K562 (cell line): ENCODE data around the gene BMPER. TPM values are rescaled to one million over a fixed set of nuclear protein-coding genes. Genes with fewer than 3 reads are reported as not detected.

Experiments used
- ATAC-seq: fragments of 200-7000 bp; cut with Tn5 transposase; 3 replicates; pipeline ENCODE4 v1.9.1; 2020; ENCODE audit warnings: moderate library complexity
- BruUV-seq: library from RNA; stranded (reverse); fragments of 400-500 nt; replicated peaks from 2 replicates; lab custom pipeline; 2021; lab: Mats Ljungman, UMichigan
- CTCF ChIA-PET: fragments of 300-600 bp; formaldehyde crosslinking; extraction: SDS; loops from one replicate; lab custom pipeline; 2021; ENCODE audit warnings: low intra/inter-chr PET ratio; lab: Yijun Ruan, JAX
- POLR2A ChIA-PET: fragments of 300-600, 350-650 bp; sonication (Branson Sonifier 250); formaldehyde crosslinking; extraction: SDS; loops from one replicate; lab custom pipeline; 2021; ENCODE audit warnings: antibody characterized with exemption, inconsistent platforms; lab: Yijun Ruan, JAX
- DNase-seq, 4 experiments: peaks; one replicate each; pipeline versions ENCODE4 v3.0.0 to v3.0.0-alpha.2; 2011 to 2018; ENCODE audit warnings: low spot score in 3 of 4, mixed read lengths in 3 of 4; ENCODE audit errors: extremely low read depth in 1 of 4
- FAIRE-seq: peaks from 2 replicates; lab custom pipeline; 2011; peaks lifted over from hg19 to GRCh38; lab: Jason Lieb, UNC
- H2AFZ ChIP-seq: 2 replicates; pipeline ENCODE4 v1.6.0; 2011; ENCODE audit warnings: low read depth, low read length, control low read depth, inconsistent platforms
- H3K27ac ChIP-seq: fragments of 200-600 bp; 3 replicates; pipeline ENCODE4 v1.8.0; 2011; ENCODE audit warnings: low read depth, mild to moderate bottlenecking, control low read depth, inconsistent platforms, low read length, moderate library complexity, mixed read lengths; ENCODE audit errors: extremely low read depth
- H3K27me3 ChIP-seq, 2 experiments: fragments of 300-600 bp in 1 of 2; 2 replicates in 1 of 2; 3 replicates in 1 of 2; pipeline versions ENCODE4 v1.6.0 to v1.8.0; 2011; ENCODE audit warnings: inconsistent platforms in 2 of 2, low read length in 2 of 2, mild to moderate bottlenecking in 1 of 2, mixed read lengths in 1 of 2, moderate library complexity in 1 of 2; ENCODE audit not compliant: control insufficient read depth in 2 of 2, insufficient read depth in 2 of 2
- H3K36me3 ChIP-seq: fragments of 300-600 bp; 3 replicates; pipeline ENCODE4 v1.8.0; 2011; ENCODE audit warnings: mild to moderate bottlenecking, low read length, inconsistent platforms; ENCODE audit not compliant: control insufficient read depth, insufficient read depth
- H3K4me1 ChIP-seq, 2 experiments: fragments of 200-600 bp in 1 of 2; replicated peaks in 1 of 2; 2 replicates in 1 of 2; 3 replicates in 1 of 2; pipeline versions ENCODE4 v1.5.1 to v1.8.0; 2011; ENCODE audit warnings: inconsistent platforms in 2 of 2, low read length in 2 of 2, mild to moderate bottlenecking in 1 of 2, mixed read lengths in 1 of 2, moderate library complexity in 1 of 2; ENCODE audit not compliant: control insufficient read depth in 2 of 2, insufficient read depth in 2 of 2
- H3K4me2 ChIP-seq: 2 replicates; pipeline ENCODE4 v1.6.1; 2011; ENCODE audit warnings: low read length, control low read depth, inconsistent platforms, mixed read lengths; ENCODE audit not compliant: insufficient read depth
- H3K4me3 ChIP-seq: fragments of 200-600 bp; sonication (generic), shearing (Covaris generic); 2 replicates; pipeline ENCODE4 v1.5.1; 2016; ENCODE audit warnings: control low read depth, inconsistent platforms
- H3K79me2 ChIP-seq: fragments of 200-600 bp; 3 replicates; pipeline ENCODE4 v1.8.0; 2011; ENCODE audit warnings: low read length, inconsistent platforms; ENCODE audit not compliant: control insufficient read depth, insufficient read depth
- H3K9ac ChIP-seq, 2 experiments: 2 replicates each; pipeline versions ENCODE4 v1.6.0 to v1.6.1; 2011; ENCODE audit warnings: low read depth in 2 of 2, low read length in 2 of 2, control low read depth in 1 of 2, inconsistent platforms in 1 of 2, mild to moderate bottlenecking in 1 of 2, mixed read lengths in 1 of 2; ENCODE audit not compliant: insufficient read depth in 1 of 2
- H3K9me1 ChIP-seq: one replicate; pipeline ENCODE4 v1.6.0; 2011; ENCODE audit warnings: inconsistent platforms, mild to moderate bottlenecking, low read length, moderate library complexity; ENCODE audit not compliant: control insufficient read depth, insufficient read depth
- H3K9me3 ChIP-seq: replicated peaks from 2 replicates; pipeline ENCODE4 v1.5.1; 2011; ENCODE audit warnings: low read depth, low read length, inconsistent platforms; ENCODE audit not compliant: control insufficient read depth, insufficient read depth
- H4K20me1 ChIP-seq: replicated peaks from 2 replicates; pipeline ENCODE4 v1.6.1; 2011; ENCODE audit warnings: low read length, inconsistent platforms, mixed read lengths; ENCODE audit not compliant: control insufficient read depth, insufficient read depth
- BHLHE40 ChIP-seq: IDR thresholded peaks from 2 replicates; pipeline ENCODE4 v1.6.1; 2011; ENCODE audit warnings: low read length, improper control_type of control experiment
- CC2D1A ChIP-seq: fragments of 450-650 bp; IDR thresholded peaks from 2 replicates; pipeline ENCODE4 v1.6.1; 2017; ENCODE audit warnings: mild to moderate bottlenecking
- MECOM ChIP-seq: fragments of 250-450 bp; sonication (Bioruptor Pico); IDR thresholded peaks from 2 replicates; pipeline ENCODE4 v1.8.0; 2022; ENCODE audit warnings: inconsistent platforms
- NR3C1 ChIP-seq: sonication (generic); formaldehyde crosslinking; IDR thresholded peaks from 2 replicates; pipeline ENCODE4 v1.8.1; 2022; ENCODE audit warnings: missing genetic modification reagents
- NR4A1 ChIP-seq, 2 experiments: fragments of 250-450 bp in 1 of 2; fragments of 450-650 bp in 1 of 2; sonication (Bioruptor Pico) in 1 of 2; IDR thresholded peaks; 2 replicates each; pipeline versions ENCODE4 v1.4.0 to v1.6.1; 2016 to 2020; ENCODE audit warnings: mild to moderate bottlenecking in 2 of 2, missing compliant biosample characterization in 1 of 2, missing genetic modification characterization in 1 of 2, moderate library complexity in 1 of 2
- RFX5 ChIP-seq: IDR thresholded peaks from 2 replicates; pipeline ENCODE4 v1.6.1; 2011; ENCODE audit warnings: low read depth, mild to moderate bottlenecking, improper control_type of control experiment, low read length
- SREBF2 ChIP-seq: sonication (generic); formaldehyde crosslinking; IDR thresholded peaks from 2 replicates; pipeline ENCODE4 v1.4.0; 2020; ENCODE audit warnings: mild to moderate bottlenecking, missing genetic modification reagents
- ZNF766 ChIP-seq: fragments of 200-800 bp; sonication (Bioruptor generic); conservative IDR thresholded peaks from 2 replicates; pipeline ENCODE4 v1.6.1; 2016; ENCODE audit warnings: missing genetic modification characterization, missing compliant biosample characterization
- WGBS: fragments of 100-300 bp; shearing (Covaris generic); methylation state at CpG from one replicate; pipeline ENCODE4 v1.1.6; 2016; ENCODE audit warnings: low coverage, mixed read lengths; ENCODE audit not compliant: insufficient coverage; ENCODE audit errors: missing lambda C conversion rate; 5-methylcytosine and 5-hydroxymethylcytosine counted together
- in situ Hi-C: fragments of 300-500 bp; cut with MboI; formaldehyde crosslinking; loops from 4 replicates; pipeline ENCODE4 v1.15.0; 2018; ENCODE audit warnings: inconsistent platforms, mixed read lengths
- intact Hi-C: fragments of 100-400 bp; cut with micrococcal nuclease; formaldehyde crosslinking; loops from 2 replicates; pipeline ENCODE4 v1.14.2; 2022
- polyA plus RNA-seq, 8 experiments: library from polyadenylated mRNA; depleted of rRNA in 4 of 8; stranded (reverse) in 5 of 8; unstranded in 3 of 8; fragments of >200 nt; fragmentation: Nextera tagmentation in 2 of 8; fragmentation: Illumina TruSeq in 1 of 8; extraction: Ambion mirVana in 2 of 8; extraction: Trizol in 1 of 8; gene quantifications; 2 replicates each; pipeline versions ENCODE4 v1.2.1 to v1.2.3, GENCODE V29; 2011 to 2014; ENCODE audit warnings: inconsistent platforms in 1 of 8, missing spikeins in 1 of 8
- total RNA-seq, 7 experiments: library from RNA; depleted of rRNA in 6 of 7; stranded (reverse); fragments of >200 nt in 6 of 7; fragmentation: Illumina TruSeq in 2 of 7; extraction: Trizol in 2 of 7; gene quantifications; 2 replicates each; pipeline versions ENCODE4 v1.2.1 to v1.2.3, GENCODE V29; 2011 to 2021; ENCODE audit warnings: low replicate concordance in 1 of 7
- TF ChIP-seq, protein P1 (sequence below): sonication (generic); formaldehyde crosslinking; IDR thresholded peaks from 2 replicates; pipeline ENCODE4 v1.8.1; 2023; ENCODE audit warnings: mild to moderate bottlenecking, missing genetic modification reagents
- TF ChIP-seq, protein P2 (sequence below): IDR thresholded peaks from 2 replicates; pipeline ENCODE4 v1.6.1; 2014; ENCODE audit warnings: antibody characterized with exemption
- TF ChIP-seq, protein P3 (sequence below): sonication (generic); formaldehyde crosslinking; IDR thresholded peaks from 2 replicates; pipeline ENCODE4 v1.5.0; 2020; ENCODE audit warnings: missing genetic modification reagents

The BMPER gene
- total and polyA plus RNA-seq, 9 of the 15 experiments (the other 6 are each of a cell fraction or from before 2014, with no cell fraction given): not detected

DNA sequence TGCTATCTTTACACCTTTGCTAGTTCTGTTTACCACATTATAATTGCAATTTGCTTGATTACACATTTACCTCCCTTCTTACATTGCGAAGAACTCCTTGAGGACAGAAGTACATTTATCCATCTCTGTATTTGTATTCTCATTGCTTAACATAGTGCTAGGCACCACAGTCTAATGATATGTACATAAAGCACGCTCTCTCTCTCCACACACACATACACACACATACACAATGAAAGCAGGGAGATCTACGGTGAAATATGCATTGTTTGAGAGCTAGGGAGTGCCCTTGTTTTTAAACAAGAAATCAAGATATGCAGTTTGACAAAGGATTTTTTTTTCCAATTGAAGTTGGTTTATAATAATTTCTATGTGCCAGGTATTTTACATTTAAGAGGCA, 148.7 kb downstream of the BMPER start:
- ATAC-seq (no peak), DNase-seq (no peak)
- H3K4me3 ChIP-seq: no peak overlapping the region
- no peaks in the 10 kb centered on the region for H4K20me1 ChIP-seq
- H3K27me3 ChIP-seq: no peaks in the 10 kb centered on the region
- 2% methylated on average over 3 of the region's 3 CpGs for WGBS
- intact Hi-C loops: no loop called here
- no peaks in the 10 kb centered on the region for H3K36me3 ChIP-seq
- no TSS peak for BruUV-seq
- no peak overlapping the region for H3K27ac ChIP-seq
- H3K4me2 ChIP-seq: no peak overlapping the region
- CTCF ChIA-PET: no interaction called here
- no peak for TF ChIP-seq MECOM (CRISPR knock-in tag)
- TF ChIP-seq ZNF766: no peak
- no peak for TF ChIP-seq NR4A1 (CRISPR knock-in tag; IDR thresholded peaks at IDR 0.05)
- no peak for TF ChIP-seq NR4A1 (tag; IDR thresholded peaks at IDR 0.05)
- TF ChIP-seq, all 486 proteins: peak for 0
- POLR2A ChIA-PET: no interaction called here
- in situ Hi-C loops: no loop called here
- FAIRE-seq: no peak
- no peaks in the 10 kb centered on the region for H3K9me1 ChIP-seq
- H2AFZ ChIP-seq: no peak overlapping the region
- H3K79me2 ChIP-seq: no peaks in the 10 kb centered on the region
- no peaks in the 10 kb centered on the region; the same call in 1 of the 2 replicates for H3K9me3 ChIP-seq
- H3K9ac ChIP-seq: no peak overlapping the region
- no peaks in the 10 kb centered on the region for H3K4me1 ChIP-seq

DNA sequence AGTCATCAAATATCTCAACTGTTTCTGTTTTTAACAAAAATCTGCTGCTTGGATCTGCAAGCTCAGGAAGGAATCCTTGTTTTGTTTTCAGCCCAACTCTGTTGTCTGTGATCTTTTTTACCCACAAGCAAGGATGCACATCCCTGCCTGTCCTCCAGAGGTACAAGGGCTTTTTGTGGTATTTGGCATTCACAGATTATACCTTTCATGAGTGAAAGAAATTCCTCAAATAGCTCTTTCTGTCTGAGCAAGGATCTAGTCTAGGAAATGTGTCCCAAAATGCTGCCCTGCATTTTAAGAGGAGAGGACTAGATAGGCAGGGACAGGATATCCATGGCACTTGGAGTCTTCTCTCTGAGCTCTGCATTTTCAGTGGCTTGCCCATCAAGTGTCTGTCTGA, 151.8 kb downstream of the BMPER start:
- Histone ChIP-seq H3K36me3 (no peaks in the 10 kb centered on the region), H3K9me3 (no peaks in the 10 kb centered on the region), H3K27ac (no peak overlapping the region), H2AFZ (no peak overlapping the region), H3K4me3 (no peak overlapping the region), H3K27me3 (no peaks in the 10 kb centered on the region), H3K4me1 (no peaks in the 10 kb centered on the region), H3K4me2 (no peak overlapping the region), H3K9me1 (no peaks in the 10 kb centered on the region), H3K79me2 (no peaks in the 10 kb centered on the region), H4K20me1 (no peaks in the 10 kb centered on the region), H3K9ac (no peak overlapping the region)
- ChIA-PET POLR2A (no interaction called here), CTCF (no interaction called here)
- no peak for FAIRE-seq
- intact Hi-C loops: no loop called here
- ATAC-seq: no peak
- BruUV-seq: no TSS peak
- in situ Hi-C loops: no loop called here
- no peak for DNase-seq
- no peak for TF ChIP-seq CC2D1A
- TF ChIP-seq, protein P1, sequence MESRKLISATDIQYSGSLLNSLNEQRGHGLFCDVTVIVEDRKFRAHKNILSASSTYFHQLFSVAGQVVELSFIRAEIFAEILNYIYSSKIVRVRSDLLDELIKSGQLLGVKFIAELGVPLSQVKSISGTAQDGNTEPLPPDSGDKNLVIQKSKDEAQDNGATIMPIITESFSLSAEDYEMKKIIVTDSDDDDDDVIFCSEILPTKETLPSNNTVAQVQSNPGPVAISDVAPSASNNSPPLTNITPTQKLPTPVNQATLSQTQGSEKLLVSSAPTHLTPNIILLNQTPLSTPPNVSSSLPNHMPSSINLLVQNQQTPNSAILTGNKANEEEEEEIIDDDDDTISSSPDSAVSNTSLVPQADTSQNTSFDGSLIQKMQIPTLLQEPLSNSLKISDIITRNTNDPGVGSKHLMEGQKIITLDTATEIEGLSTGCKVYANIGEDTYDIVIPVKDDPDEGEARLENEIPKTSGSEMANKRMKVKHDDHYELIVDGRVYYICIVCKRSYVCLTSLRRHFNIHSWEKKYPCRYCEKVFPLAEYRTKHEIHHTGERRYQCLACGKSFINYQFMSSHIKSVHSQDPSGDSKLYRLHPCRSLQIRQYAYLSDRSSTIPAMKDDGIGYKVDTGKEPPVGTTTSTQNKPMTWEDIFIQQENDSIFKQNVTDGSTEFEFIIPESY (CRISPR knock-in tag): no peak
- TF ChIP-seq BHLHE40: no peak
- TF ChIP-seq SREBF2 (CRISPR knock-in tag): no peak
- TF ChIP-seq, protein P2, sequence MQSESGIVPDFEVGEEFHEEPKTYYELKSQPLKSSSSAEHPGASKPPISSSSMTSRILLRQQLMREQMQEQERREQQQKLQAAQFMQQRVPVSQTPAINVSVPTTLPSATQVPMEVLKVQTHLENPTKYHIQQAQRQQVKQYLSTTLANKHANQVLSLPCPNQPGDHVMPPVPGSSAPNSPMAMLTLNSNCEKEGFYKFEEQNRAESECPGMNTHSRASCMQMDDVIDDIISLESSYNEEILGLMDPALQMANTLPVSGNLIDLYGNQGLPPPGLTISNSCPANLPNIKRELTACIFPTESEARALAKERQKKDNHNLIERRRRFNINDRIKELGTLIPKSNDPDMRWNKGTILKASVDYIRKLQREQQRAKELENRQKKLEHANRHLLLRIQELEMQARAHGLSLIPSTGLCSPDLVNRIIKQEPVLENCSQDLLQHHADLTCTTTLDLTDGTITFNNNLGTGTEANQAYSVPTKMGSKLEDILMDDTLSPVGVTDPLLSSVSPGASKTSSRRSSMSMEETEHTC: no peak
- TF ChIP-seq RFX5: no peak
- no peak for TF ChIP-seq NR3C1 (CRISPR knock-in tag)
- TF ChIP-seq, protein P3, sequence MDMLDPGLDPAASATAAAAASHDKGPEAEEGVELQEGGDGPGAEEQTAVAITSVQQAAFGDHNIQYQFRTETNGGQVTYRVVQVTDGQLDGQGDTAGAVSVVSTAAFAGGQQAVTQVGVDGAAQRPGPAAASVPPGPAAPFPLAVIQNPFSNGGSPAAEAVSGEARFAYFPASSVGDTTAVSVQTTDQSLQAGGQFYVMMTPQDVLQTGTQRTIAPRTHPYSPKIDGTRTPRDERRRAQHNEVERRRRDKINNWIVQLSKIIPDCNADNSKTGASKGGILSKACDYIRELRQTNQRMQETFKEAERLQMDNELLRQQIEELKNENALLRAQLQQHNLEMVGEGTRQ (CRISPR knock-in tag): no peak
